Thyroid gland (tissue), 4 donors: ENCODE measurements around the gene DTX1.

ENCODE experiments used
- POLR2A ChIP-seq, 2 donors: fragments of 450-650 bp; IDR thresholded peaks; one replicate each; pipeline ENCODE4 v1.6.1; 2017; ENCODE audit warnings: antibody characterized with exemption in 2 of 2, mild to moderate bottlenecking in 2 of 2, moderate library complexity in 1 of 2
- TF ChIP-seq, protein P1 (sequence below), 6 experiments: fragments of 200-600 bp in 3 of 6; fragments of 450-650 bp in 3 of 6; sonication (generic) in 3 of 6; IDR thresholded peaks; one replicate each; pipeline ENCODE4 v1.5.1; 2016 to 2019; ENCODE audit warnings: antibody characterized with exemption in 6 of 6, mild to moderate bottlenecking in 2 of 6, inconsistent platforms in 1 of 6, moderate library complexity in 1 of 6

DNA sequence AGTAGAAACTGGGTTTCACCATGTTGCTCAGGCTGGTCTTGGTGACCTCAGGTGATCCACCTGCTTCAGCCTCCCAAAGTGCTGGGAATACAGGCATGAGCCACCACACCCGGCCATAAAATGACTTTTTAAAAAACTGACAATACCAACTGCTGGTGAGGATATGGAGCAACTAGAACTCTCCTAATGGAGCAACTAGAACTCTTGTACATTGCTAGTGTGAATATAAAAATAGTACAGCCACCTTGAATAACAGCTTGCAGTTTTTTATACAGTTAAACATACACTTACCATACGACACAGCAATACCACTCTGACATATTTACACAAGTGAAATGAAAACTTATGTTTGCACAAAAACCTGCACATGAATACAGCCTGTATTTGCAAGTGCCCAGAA, 90.5 kb downstream of the DTX1 start:
- no peak for TF ChIP-seq POLR2A (IDR thresholded peaks at IDR 0.05)
- TF ChIP-seq, protein P1, sequence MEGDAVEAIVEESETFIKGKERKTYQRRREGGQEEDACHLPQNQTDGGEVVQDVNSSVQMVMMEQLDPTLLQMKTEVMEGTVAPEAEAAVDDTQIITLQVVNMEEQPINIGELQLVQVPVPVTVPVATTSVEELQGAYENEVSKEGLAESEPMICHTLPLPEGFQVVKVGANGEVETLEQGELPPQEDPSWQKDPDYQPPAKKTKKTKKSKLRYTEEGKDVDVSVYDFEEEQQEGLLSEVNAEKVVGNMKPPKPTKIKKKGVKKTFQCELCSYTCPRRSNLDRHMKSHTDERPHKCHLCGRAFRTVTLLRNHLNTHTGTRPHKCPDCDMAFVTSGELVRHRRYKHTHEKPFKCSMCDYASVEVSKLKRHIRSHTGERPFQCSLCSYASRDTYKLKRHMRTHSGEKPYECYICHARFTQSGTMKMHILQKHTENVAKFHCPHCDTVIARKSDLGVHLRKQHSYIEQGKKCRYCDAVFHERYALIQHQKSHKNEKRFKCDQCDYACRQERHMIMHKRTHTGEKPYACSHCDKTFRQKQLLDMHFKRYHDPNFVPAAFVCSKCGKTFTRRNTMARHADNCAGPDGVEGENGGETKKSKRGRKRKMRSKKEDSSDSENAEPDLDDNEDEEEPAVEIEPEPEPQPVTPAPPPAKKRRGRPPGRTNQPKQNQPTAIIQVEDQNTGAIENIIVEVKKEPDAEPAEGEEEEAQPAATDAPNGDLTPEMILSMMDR (IDR thresholded peaks at IDR 0.05) = no peak
